ENCODE results near the gene CTTNBP2.

The CTTNBP2 gene

GRCh38 chr7:117863618-117864017 is 9.6 kb downstream of the CTTNBP2 start:
- H3K79me2 ChIP-seq (ENCODE audit: insufficient read depth, low read length) = no peaks in the 10 kb centered on the region
- no peak overlapping the region for H3K4me2 ChIP-seq (ENCODE audit: low read depth, low read length, poor library complexity, severe bottlenecking)
- TF ChIP-seq EZH2phosphoT487 (conservative IDR thresholded peaks at IDR 0.05; ENCODE audit: low read length) = no peak
- TF ChIP-seq, protein P1, sequence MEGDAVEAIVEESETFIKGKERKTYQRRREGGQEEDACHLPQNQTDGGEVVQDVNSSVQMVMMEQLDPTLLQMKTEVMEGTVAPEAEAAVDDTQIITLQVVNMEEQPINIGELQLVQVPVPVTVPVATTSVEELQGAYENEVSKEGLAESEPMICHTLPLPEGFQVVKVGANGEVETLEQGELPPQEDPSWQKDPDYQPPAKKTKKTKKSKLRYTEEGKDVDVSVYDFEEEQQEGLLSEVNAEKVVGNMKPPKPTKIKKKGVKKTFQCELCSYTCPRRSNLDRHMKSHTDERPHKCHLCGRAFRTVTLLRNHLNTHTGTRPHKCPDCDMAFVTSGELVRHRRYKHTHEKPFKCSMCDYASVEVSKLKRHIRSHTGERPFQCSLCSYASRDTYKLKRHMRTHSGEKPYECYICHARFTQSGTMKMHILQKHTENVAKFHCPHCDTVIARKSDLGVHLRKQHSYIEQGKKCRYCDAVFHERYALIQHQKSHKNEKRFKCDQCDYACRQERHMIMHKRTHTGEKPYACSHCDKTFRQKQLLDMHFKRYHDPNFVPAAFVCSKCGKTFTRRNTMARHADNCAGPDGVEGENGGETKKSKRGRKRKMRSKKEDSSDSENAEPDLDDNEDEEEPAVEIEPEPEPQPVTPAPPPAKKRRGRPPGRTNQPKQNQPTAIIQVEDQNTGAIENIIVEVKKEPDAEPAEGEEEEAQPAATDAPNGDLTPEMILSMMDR (IDR thresholded peaks at IDR 0.05; ENCODE audit: insufficient read depth, low read length, poor library complexity, severe bottlenecking) = no peak
- H3K9me3 ChIP-seq (ENCODE audit: insufficient read depth, low read length) = no peaks in the 10 kb centered on the region
- no peaks in the 10 kb centered on the region for H4K20me1 ChIP-seq (ENCODE audit: low read depth, low read length)
- no peak overlapping the region for H3K9ac ChIP-seq (ENCODE audit: low read length)
- H2AFZ ChIP-seq (ENCODE audit: low read depth, low read length, severe bottlenecking) = no peak overlapping the region
- H3K4me3 ChIP-seq (ENCODE audit: insufficient read depth, low read length, poor library complexity, severe bottlenecking) = no peak overlapping the region
- no peaks in the 10 kb centered on the region for H3K27me3 ChIP-seq (ENCODE audit: low read length)
- H3K9me2 ChIP-seq (replicated peaks; ENCODE audit: insufficient read depth, low read length) = no peaks in the 10 kb centered on the region
- H3K27ac ChIP-seq (ENCODE audit: low read depth, low read length) = no peak overlapping the region
- H3F3A ChIP-seq (ENCODE audit: insufficient read depth) = no peaks in the 10 kb centered on the region
- H3K36me3 ChIP-seq (ENCODE audit: low read length) = no peaks in the 10 kb centered on the region

DNA sequence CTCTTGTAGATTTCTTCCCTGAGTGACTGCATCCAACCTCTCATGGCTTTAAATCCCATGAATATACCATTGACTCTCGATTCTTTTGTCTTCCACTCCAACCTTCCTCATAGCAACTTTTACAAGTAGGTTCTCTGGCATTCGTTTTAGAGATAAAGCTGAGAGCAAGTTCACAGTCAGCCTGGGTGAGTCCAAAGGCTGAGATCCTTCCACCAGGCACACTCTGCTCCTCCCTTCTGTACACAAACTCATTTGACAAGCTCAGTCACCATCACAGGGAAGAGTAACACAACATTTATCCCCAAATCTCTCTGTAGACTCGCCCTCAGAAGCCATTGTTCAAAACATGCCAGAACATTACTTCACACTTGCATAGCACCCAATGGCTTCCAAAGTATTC is 10.9 kb downstream of the CTTNBP2 start:
- H3K27me3 ChIP-seq (ENCODE audit: low read length) = no peaks in the 10 kb centered on the region
- TF ChIP-seq, protein P1 (IDR thresholded peaks at IDR 0.05; ENCODE audit: insufficient read depth, low read length, poor library complexity, severe bottlenecking) = no peak
- no peak for TF ChIP-seq EZH2phosphoT487 (conservative IDR thresholded peaks at IDR 0.05; ENCODE audit: low read length)
- no peak overlapping the region for H3K4me3 ChIP-seq (ENCODE audit: insufficient read depth, low read length, poor library complexity, severe bottlenecking)
- no peaks in the 10 kb centered on the region for H3F3A ChIP-seq (ENCODE audit: insufficient read depth)
- H4K20me1 ChIP-seq (ENCODE audit: low read depth, low read length) = no peaks in the 10 kb centered on the region
- no peaks in the 10 kb centered on the region for H3K79me2 ChIP-seq (ENCODE audit: insufficient read depth, low read length)
- no peak overlapping the region for H3K4me2 ChIP-seq (ENCODE audit: low read depth, low read length, poor library complexity, severe bottlenecking)
- H3K27ac ChIP-seq (ENCODE audit: low read depth, low read length) = no peak overlapping the region
- H3K9me2 ChIP-seq (replicated peaks; ENCODE audit: insufficient read depth, low read length) = no peaks in the 10 kb centered on the region
- no peak overlapping the region for H3K9ac ChIP-seq (ENCODE audit: low read length)
- H2AFZ ChIP-seq (ENCODE audit: low read depth, low read length, severe bottlenecking) = no peak overlapping the region
- H3K9me3 ChIP-seq (ENCODE audit: insufficient read depth, low read length) = no peaks in the 10 kb centered on the region
- no peaks in the 10 kb centered on the region for H3K36me3 ChIP-seq (ENCODE audit: low read length)

- no peaks in the 10 kb centered on the region for H3K9me3 ChIP-seq (ENCODE audit: insufficient read depth, low read length)
- no peak overlapping the region for H3K4me3 ChIP-seq (ENCODE audit: insufficient read depth, low read length, poor library complexity, severe bottlenecking)
- H3K9ac ChIP-seq (ENCODE audit: low read length) = no peak overlapping the region
- no peaks in the 10 kb centered on the region for H4K20me1 ChIP-seq (ENCODE audit: low read depth, low read length)
- H3F3A ChIP-seq (ENCODE audit: insufficient read depth) = no peaks in the 10 kb centered on the region
- H3K27ac ChIP-seq (ENCODE audit: low read depth, low read length) = no peak overlapping the region
- TF ChIP-seq, protein P1 (IDR thresholded peaks at IDR 0.05; ENCODE audit: insufficient read depth, low read length, poor library complexity, severe bottlenecking) = no peak
- no peak for TF ChIP-seq EZH2phosphoT487 (conservative IDR thresholded peaks at IDR 0.05; ENCODE audit: low read length)
- no peak overlapping the region for H3K4me2 ChIP-seq (ENCODE audit: low read depth, low read length, poor library complexity, severe bottlenecking)
- no peaks in the 10 kb centered on the region for H3K79me2 ChIP-seq (ENCODE audit: insufficient read depth, low read length)
- no peak overlapping the region for H2AFZ ChIP-seq (ENCODE audit: low read depth, low read length, severe bottlenecking)
- no peaks in the 10 kb centered on the region for H3K27me3 ChIP-seq (ENCODE audit: low read length)
- H3K9me2 ChIP-seq (replicated peaks; ENCODE audit: insufficient read depth, low read length) = no peaks in the 10 kb centered on the region
- no peaks in the 10 kb centered on the region for H3K36me3 ChIP-seq (ENCODE audit: low read length)
Measured at GRCh38 chr7:117859246-117859812, 13.9 kb downstream of the CTTNBP2 start.
